H9 (cell line): ENCODE measurements around the gene FAM89B. TPM values are rescaled to one million over a fixed set of nuclear protein-coding genes. Genes with fewer than 3 reads are reported as not detected.
A peak's percentile ranks its signal among the peaks of the same experiment; 100 is the strongest.

Experiments used
- DNase-seq: peaks from one replicate; pipeline ENCODE4 v3.0.0-alpha.2; 2017
- H2AFZ ChIP-seq: one replicate; pipeline ENCODE4 v1.6.1; 2013; ENCODE audit warnings: mild to moderate bottlenecking, low read length, control low read depth, moderate library complexity
- H2AK5ac ChIP-seq: 2 replicates; pipeline ENCODE4 v1.6.1; 2013; ENCODE audit warnings: low read length, control low read depth, mixed read lengths; ENCODE audit not compliant: insufficient read length
- H2BK120ac ChIP-seq: one replicate; pipeline ENCODE4 v1.6.1; 2013; ENCODE audit warnings: low read depth, mild to moderate bottlenecking, low read length, control low read depth, inconsistent platforms; ENCODE audit not compliant: poor library complexity, severe bottlenecking
- H2BK12ac ChIP-seq: 2 replicates; pipeline ENCODE4 v1.6.1; 2013; ENCODE audit warnings: low read length, control low read depth, mixed read lengths, low read depth; ENCODE audit not compliant: insufficient read length
- H2BK15ac ChIP-seq: 2 replicates; pipeline ENCODE4 v1.6.1; 2013; ENCODE audit warnings: low read depth, low read length, control low read depth
- H2BK20ac ChIP-seq: one replicate; pipeline ENCODE4 v1.6.1; 2013; ENCODE audit warnings: low read depth, mild to moderate bottlenecking, low read length, control low read depth, inconsistent platforms; ENCODE audit not compliant: poor library complexity, severe bottlenecking
- H2BK5ac ChIP-seq: 2 replicates; pipeline ENCODE4 v1.6.1; 2013; ENCODE audit warnings: low read length, control low read depth, mixed read lengths; ENCODE audit not compliant: insufficient read length
- H3K14ac ChIP-seq: 2 replicates; pipeline ENCODE4 v1.6.1; 2013; ENCODE audit warnings: low read length, control low read depth; ENCODE audit not compliant: insufficient read depth
- H3K18ac ChIP-seq: 2 replicates; pipeline ENCODE4 v1.6.1; 2013; ENCODE audit warnings: low read depth, mild to moderate bottlenecking, mixed read lengths, low read length, control low read depth; ENCODE audit not compliant: insufficient read length
- H3K23ac ChIP-seq: 2 replicates; pipeline ENCODE4 v1.6.1; 2013; ENCODE audit warnings: low read length, control low read depth, mixed read lengths, low read depth; ENCODE audit not compliant: insufficient read length
- H3K23me2 ChIP-seq: 2 replicates; pipeline ENCODE4 v1.6.1; 2013; ENCODE audit warnings: low read depth, mild to moderate bottlenecking, mixed read lengths, low read length, control low read depth; ENCODE audit not compliant: insufficient read length, poor library complexity, severe bottlenecking
- H3K27ac ChIP-seq: 2 replicates; pipeline ENCODE4 v1.5.1; 2013; ENCODE audit warnings: low read length, control low read depth, mixed read lengths, low read depth; ENCODE audit not compliant: insufficient read length
- H3K27me3 ChIP-seq: 2 replicates; pipeline ENCODE4 v1.6.1; 2013; ENCODE audit warnings: low read length, control low read depth, inconsistent platforms; ENCODE audit not compliant: insufficient read depth
- H3K4ac ChIP-seq: 2 replicates; pipeline ENCODE4 v1.6.1; 2013; ENCODE audit warnings: low read depth, mild to moderate bottlenecking, control low read depth, inconsistent platforms, low read length, moderate library complexity
- H3K4me1 ChIP-seq: 2 replicates; pipeline ENCODE4 v1.6.1; 2013; ENCODE audit warnings: low read length, control low read depth, inconsistent platforms; ENCODE audit not compliant: insufficient read depth
- H3K4me2 ChIP-seq: 2 replicates; pipeline ENCODE4 v1.6.1; 2013; ENCODE audit warnings: low read length, control low read depth, mixed read lengths; ENCODE audit not compliant: insufficient read length, insufficient read depth
- H3K56ac ChIP-seq: 2 replicates; pipeline ENCODE4 v1.6.1; 2013; ENCODE audit warnings: low read depth, mild to moderate bottlenecking, mixed read lengths, low read length, control low read depth; ENCODE audit not compliant: insufficient read length
- H3K79me1 ChIP-seq: 2 replicates; pipeline ENCODE4 v1.6.1; 2013; ENCODE audit warnings: low read depth, mild to moderate bottlenecking, moderate library complexity, low read length, control low read depth, inconsistent platforms; ENCODE audit not compliant: insufficient read depth, poor library complexity, severe bottlenecking
- H3K79me2 ChIP-seq: 2 replicates; pipeline ENCODE4 v1.6.1; 2013; ENCODE audit warnings: low read length, control low read depth, inconsistent platforms; ENCODE audit not compliant: insufficient read depth
- H3K9ac ChIP-seq: 2 replicates; pipeline ENCODE4 v1.6.1; 2013; ENCODE audit warnings: low read length, control low read depth, mixed read lengths; ENCODE audit not compliant: insufficient read length; ENCODE audit errors: extremely low read depth
- H3K9me3 ChIP-seq: one replicate; pipeline ENCODE4 v1.6.1; 2013; ENCODE audit warnings: low read depth, low read length, inconsistent platforms; ENCODE audit not compliant: control insufficient read depth
- H3T11ph ChIP-seq: one replicate; pipeline ENCODE4 v1.6.1; 2013; ENCODE audit warnings: mild to moderate bottlenecking, low read length, control low read depth, inconsistent platforms
- H4K20me1 ChIP-seq: one replicate; pipeline ENCODE4 v1.6.1; 2013; ENCODE audit not compliant: control insufficient read depth, insufficient read length, insufficient read depth
- H4K5ac ChIP-seq: 2 replicates; pipeline ENCODE4 v1.6.1; 2013; ENCODE audit warnings: low read depth, mild to moderate bottlenecking, mixed read lengths, low read length, control low read depth; ENCODE audit not compliant: insufficient read length
- H4K8ac ChIP-seq: replicated peaks from 2 replicates; pipeline ENCODE4 v1.6.1; 2013; ENCODE audit warnings: low read length, control low read depth, mixed read lengths, low read depth; ENCODE audit not compliant: insufficient read length
- H4K91ac ChIP-seq: 2 replicates; pipeline ENCODE4 v1.6.1; 2013; ENCODE audit warnings: low read depth, mild to moderate bottlenecking, moderate library complexity, mixed read lengths, low read length, control low read depth; ENCODE audit not compliant: insufficient read length
- H3K27ac Mint-ChIP-seq, 3 experiments: 2 replicates in 2 of 3; 3 replicates in 1 of 3; pipeline ENCODE4 v1.8.0; 2020 to 2021; ENCODE audit warnings: mixed read lengths in 3 of 3, mild to moderate bottlenecking in 1 of 3, moderate library complexity in 1 of 3
- H3K27me3 Mint-ChIP-seq: 2 replicates; pipeline ENCODE4 v1.8.0; 2021; ENCODE audit warnings: low read depth, mild to moderate bottlenecking, moderate library complexity, mixed read lengths
- H3K36me3 Mint-ChIP-seq, 3 experiments: 2 replicates in 2 of 3; 3 replicates in 1 of 3; pipeline ENCODE4 v1.8.0; 2020 to 2021; ENCODE audit warnings: low read depth in 3 of 3, mixed read lengths in 3 of 3; ENCODE audit not compliant: insufficient read depth in 1 of 3
- H3K4me1 Mint-ChIP-seq, 2 experiments: 2 replicates each; pipeline ENCODE4 v1.8.0; 2020; ENCODE audit warnings: mixed read lengths in 2 of 2
- H3K4me3 Mint-ChIP-seq, 2 experiments: 2 replicates in 1 of 2; 3 replicates in 1 of 2; pipeline ENCODE4 v1.8.0; 2020 to 2021; ENCODE audit warnings: mild to moderate bottlenecking in 2 of 2, mixed read lengths in 2 of 2, moderate library complexity in 1 of 2
- H3K9me3 Mint-ChIP-seq, 2 experiments: 2 replicates in 1 of 2; 3 replicates in 1 of 2; pipeline ENCODE4 v1.8.0; 2020; ENCODE audit warnings: mild to moderate bottlenecking in 2 of 2, mixed read lengths in 2 of 2, moderate library complexity in 1 of 2
- WGBS: extraction: QIAGEN DNeasy Blood & Tissue Kit; methylation state at CpG from one replicate; pipeline ENCODE4 v1.1.7; 2013; ENCODE audit warnings: missing lambda C conversion rate, low lambda C conversion rate, mixed read lengths; ENCODE audit not compliant: insufficient read length; ENCODE audit errors: extremely low coverage; 5-methylcytosine and 5-hydroxymethylcytosine counted together
- total RNA-seq: library from RNA; stranded (reverse); gene quantifications from 2 replicates; pipeline ENCODE4 v1.2.1, GENCODE V29; 2021
- TF ChIP-seq, protein P1 (sequence below): fragments of 200-600 bp; sonication (generic); conservative IDR thresholded peaks from 3 replicates; pipeline ENCODE4 v1.8.0; 2021; ENCODE audit warnings: antibody characterized with exemption, mild to moderate bottlenecking

The FAM89B gene
- total RNA-seq, 1 experiment from 2014 or later = 21.7 TPM

DNA sequence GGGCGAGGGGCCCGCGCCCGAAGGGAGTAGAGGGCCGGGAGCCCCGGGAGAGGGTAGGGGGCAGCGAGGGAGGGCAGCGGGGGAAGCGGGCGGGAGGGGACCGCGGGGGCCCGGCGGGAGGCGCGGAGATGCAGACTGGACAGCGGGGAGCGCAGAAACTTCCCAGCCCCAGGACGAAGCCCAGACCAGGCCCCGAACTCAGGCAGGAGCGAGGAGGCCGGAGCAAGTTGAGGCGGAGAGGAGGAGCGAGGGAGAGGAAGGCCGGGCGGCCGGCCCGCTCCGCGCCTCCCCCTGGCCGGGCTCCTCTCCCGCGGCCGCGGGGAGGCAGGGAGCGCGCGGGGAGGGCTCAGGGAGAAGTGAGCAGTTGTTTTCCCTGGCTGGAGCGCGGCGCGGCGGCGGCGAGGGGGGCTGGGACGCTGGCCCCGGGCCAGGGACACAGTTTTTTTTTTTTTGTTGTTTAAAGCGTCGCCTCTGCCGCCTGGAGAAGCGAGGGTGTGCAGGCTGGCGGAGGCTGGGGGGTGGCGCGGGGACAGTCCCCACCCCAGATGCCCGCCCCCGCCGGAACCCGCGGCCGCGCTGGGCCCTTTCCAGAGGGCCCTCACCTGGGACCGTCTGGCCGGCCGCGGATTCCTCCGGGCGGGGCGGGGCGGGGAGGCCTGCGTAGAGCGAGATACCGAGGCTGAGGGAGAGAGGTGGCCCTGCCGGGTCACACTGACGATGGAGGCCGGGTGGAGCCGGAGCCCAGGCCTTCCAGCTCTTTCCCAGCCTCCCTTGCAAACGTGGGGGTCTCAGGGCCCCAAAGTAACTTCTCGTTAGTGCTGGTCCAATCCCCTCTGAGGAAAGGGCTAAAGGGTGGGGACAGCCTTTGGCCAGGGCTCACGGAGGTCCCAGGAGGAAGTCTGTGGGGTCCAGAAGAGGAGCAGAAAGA is 14.1 kb upstream of the FAM89B start, which contains the start of gene LTBP3:
Gene LTBP3, minus strand, starts transcription at position 358 of the 928 bp plus-strand sequence. CDS start 400 bp downstream, outside the sequence.
- Histone ChIP-seq H2BK15ac (no peak within 1 kb of the TSS; the same call in 1 of the 2 replicates), H3K79me2 (no peaks in the 10 kb centered on the region), H2BK12ac (no peak within 1 kb of the TSS), H3K4me2 (peak within 1 kb of the TSS; percentile 36), H2AFZ (no peak within 1 kb of the TSS), H3K23me2 (no peaks in the 10 kb centered on the region), H2AK5ac (no peak within 1 kb of the TSS), H4K91ac (no peak within 1 kb of the TSS), H2BK5ac (no peak within 1 kb of the TSS), H2BK120ac (no peak within 1 kb of the TSS), H3K4me1 (peaks cover 9% of the 10 kb centered on the region; the same call in 1 of the 2 replicates), H3K14ac (peak within 1 kb of the TSS; percentile 50), H4K5ac (no peak within 1 kb of the TSS), H2BK20ac (no peak within 1 kb of the TSS), H3K79me1 (no peaks in the 10 kb centered on the region), H3K56ac (no peak within 1 kb of the TSS), H3K4ac (no peak within 1 kb of the TSS), H4K20me1 (no peaks in the 10 kb centered on the region), H4K8ac (no peak within 1 kb of the TSS), H3K18ac (peak within 1 kb of the TSS; percentile 1), H3K9ac (no peak within 1 kb of the TSS), H3T11ph (no peak within 1 kb of the TSS), H3K9me3 (no peaks in the 10 kb centered on the region), H3K27ac (no peak within 1 kb of the TSS), H3K23ac (no peak within 1 kb of the TSS), H3K27me3 (no peaks in the 10 kb centered on the region; the same call in 1 of the 2 replicates)
- TF ChIP-seq, protein P1, sequence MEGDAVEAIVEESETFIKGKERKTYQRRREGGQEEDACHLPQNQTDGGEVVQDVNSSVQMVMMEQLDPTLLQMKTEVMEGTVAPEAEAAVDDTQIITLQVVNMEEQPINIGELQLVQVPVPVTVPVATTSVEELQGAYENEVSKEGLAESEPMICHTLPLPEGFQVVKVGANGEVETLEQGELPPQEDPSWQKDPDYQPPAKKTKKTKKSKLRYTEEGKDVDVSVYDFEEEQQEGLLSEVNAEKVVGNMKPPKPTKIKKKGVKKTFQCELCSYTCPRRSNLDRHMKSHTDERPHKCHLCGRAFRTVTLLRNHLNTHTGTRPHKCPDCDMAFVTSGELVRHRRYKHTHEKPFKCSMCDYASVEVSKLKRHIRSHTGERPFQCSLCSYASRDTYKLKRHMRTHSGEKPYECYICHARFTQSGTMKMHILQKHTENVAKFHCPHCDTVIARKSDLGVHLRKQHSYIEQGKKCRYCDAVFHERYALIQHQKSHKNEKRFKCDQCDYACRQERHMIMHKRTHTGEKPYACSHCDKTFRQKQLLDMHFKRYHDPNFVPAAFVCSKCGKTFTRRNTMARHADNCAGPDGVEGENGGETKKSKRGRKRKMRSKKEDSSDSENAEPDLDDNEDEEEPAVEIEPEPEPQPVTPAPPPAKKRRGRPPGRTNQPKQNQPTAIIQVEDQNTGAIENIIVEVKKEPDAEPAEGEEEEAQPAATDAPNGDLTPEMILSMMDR = no peak
- H3K4me1 Mint-ChIP-seq = peaks cover 46 to 63% of the 10 kb centered on the region in 2 experiments
- peak; percentile 71 for DNase-seq
- H3K27ac Mint-ChIP-seq = no peak within 1 kb of the TSS
- no peaks in the 10 kb centered on the region for H3K9me3 Mint-ChIP-seq
- H3K4me3 Mint-ChIP-seq = peak within 1 kb of the TSS; percentile 60 to 84
- WGBS = no CpG with 5 or more reads among the region's 79 CpGs
- H3K27me3 Mint-ChIP-seq = peaks cover 46% of the 10 kb centered on the region
- no peaks in the 10 kb centered on the region for H3K36me3 Mint-ChIP-seq
